SK-N-SH (cell line): ENCODE data around the gene GLOD5.

Experiments used
- CTCF ChIP-seq: fragments of 200-600 bp; sonication (generic); IDR thresholded peaks from 2 replicates; pipeline ENCODE4 v1.6.1; 2017; ENCODE audit warnings: antibody characterized with exemption, mild to moderate bottlenecking, moderate library complexity
- EP300 ChIP-seq, 2 experiments: IDR thresholded peaks; 2 replicates each; pipeline versions ENCODE4 v1.4.0 to v1.6.1; 2012; ENCODE audit warnings: borderline replicate concordance in 1 of 2, low read depth in 1 of 2, low read length in 1 of 2
- EZH2phosphoT487 ChIP-seq: fragments of 200-600 bp; sonication (generic); IDR thresholded peaks from 2 replicates; pipeline ENCODE4 v1.6.1; 2017; ENCODE audit warnings: low read depth, mixed run types, mild to moderate bottlenecking, antibody characterized with exemption, moderate library complexity, borderline replicate concordance
- NFIC ChIP-seq: IDR thresholded peaks from 2 replicates; pipeline ENCODE4 v1.4.0; 2012; ENCODE audit warnings: borderline replicate concordance
- REST ChIP-seq: IDR thresholded peaks from 2 replicates; pipeline ENCODE4 v1.6.1; 2012; ENCODE audit warnings: mild to moderate bottlenecking, low read depth, low read length, moderate library complexity
- RFX5 ChIP-seq: IDR thresholded peaks from 2 replicates; pipeline ENCODE4 v1.6.1; 2012; ENCODE audit warnings: mild to moderate bottlenecking, improper control_type of control experiment, low read length

GRCh38 chrX:48794911-48795515, 33.5 kb downstream of the GLOD5 start:
- TF ChIP-seq REST (no peak), CTCF (no peak), RFX5 (no peak), EZH2phosphoT487 (no peak), EP300 (IDR thresholded peaks at IDR 0.05; ENCODE audit: borderline replicate concordance in 1 of 2, low read depth in 1 of 2, low read length in 1 of 2) (no peak), NFIC (no peak)
